Measurements from ENCODE around the gene DNAI2.

DNAI2 gene, protein sequence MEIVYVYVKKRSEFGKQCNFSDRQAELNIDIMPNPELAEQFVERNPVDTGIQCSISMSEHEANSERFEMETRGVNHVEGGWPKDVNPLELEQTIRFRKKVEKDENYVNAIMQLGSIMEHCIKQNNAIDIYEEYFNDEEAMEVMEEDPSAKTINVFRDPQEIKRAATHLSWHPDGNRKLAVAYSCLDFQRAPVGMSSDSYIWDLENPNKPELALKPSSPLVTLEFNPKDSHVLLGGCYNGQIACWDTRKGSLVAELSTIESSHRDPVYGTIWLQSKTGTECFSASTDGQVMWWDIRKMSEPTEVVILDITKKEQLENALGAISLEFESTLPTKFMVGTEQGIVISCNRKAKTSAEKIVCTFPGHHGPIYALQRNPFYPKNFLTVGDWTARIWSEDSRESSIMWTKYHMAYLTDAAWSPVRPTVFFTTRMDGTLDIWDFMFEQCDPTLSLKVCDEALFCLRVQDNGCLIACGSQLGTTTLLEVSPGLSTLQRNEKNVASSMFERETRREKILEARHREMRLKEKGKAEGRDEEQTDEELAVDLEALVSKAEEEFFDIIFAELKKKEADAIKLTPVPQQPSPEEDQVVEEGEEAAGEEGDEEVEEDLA

DNA sequence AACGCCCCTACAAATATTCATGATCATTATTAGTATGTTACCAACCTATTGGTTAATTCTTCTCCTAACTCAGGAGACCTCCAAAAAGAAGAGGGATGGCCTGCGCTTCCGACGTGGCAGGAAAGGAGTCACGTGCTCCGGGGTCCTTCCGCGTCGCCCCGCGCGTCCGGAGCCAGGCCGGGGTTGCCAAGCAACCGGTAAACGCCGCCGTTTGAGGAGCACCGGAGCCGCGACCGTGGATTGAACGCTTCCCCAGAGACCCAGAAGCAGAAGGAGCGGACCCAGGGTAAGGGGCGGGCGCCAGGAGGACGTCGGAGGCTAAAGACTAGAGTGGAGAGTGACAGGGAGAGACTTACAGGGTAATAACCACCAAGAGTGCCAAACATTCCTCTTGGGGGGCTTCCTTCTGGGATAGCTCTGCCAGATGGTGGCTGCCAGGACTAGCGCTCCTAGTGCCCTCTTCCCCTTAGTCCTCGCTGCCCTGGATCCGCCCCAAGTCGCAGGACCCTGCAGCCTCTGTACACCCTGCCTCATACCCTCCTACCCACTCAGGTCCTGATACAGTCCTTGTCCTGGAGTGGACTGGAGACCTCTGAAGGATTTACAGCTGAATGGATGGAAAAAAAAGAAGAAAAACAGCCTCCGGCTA is at the start of gene DNAI2:
DNAI2 (plus strand) TSS at position 175 of the 649 bp plus-strand sequence. CDS start 7,584 bp downstream, outside the sequence.
- TF ChIP-seq, protein P1, sequence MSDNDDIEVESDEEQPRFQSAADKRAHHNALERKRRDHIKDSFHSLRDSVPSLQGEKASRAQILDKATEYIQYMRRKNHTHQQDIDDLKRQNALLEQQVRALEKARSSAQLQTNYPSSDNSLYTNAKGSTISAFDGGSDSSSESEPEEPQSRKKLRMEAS (IDR thresholded peaks at IDR 0.05): no peak
- TF ChIP-seq RAD21 (IDR thresholded peaks at IDR 0.05; ENCODE audit: low read depth) (no peak), EP300 (IDR thresholded peaks at IDR 0.05; ENCODE audit: borderline replicate concordance) (no peak), TEAD4 (IDR thresholded peaks at IDR 0.05) (no peak)

DNA sequence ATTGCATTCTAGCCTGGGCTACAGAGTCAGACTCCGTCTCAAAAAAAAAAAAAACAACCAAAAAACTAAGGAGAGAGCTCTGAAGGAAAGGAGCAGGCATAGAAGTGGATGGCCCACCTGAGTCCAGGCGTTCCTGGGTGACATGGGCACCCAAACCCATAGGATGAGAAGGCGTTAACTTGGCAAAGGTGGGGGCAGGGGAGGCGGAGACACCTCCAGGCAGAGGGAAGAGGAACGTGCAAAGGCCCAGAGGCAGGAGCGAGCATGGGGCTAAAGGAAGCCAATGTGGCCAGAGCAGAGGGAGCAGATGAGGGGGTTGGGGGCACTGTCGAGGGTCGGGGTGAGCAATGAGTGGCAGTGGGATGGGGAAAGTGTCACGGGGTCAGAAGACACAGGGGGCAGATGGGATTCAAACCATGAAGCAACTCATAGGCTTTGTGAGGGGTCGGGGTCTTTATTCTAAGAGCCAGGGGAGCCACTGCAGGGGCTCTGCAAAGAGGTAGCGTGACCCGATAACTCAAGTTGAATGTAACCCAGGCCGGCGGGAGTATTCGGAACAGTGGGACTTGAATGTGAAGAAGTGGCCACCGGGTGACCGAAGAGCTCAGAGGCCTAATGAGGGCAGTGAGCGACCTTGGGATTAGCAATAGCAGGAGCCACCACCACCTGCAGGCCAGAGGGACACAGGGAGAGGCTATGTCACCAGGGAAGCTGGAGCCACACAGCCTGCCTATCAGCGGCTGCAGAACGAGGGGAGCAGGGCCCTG is 48.9 kb upstream of the DNAI2 start:
- TF ChIP-seq TAF1 (IDR thresholded peaks at IDR 0.05; ENCODE audit: low read depth) (no peak), TCF12 (IDR thresholded peaks at IDR 0.05; ENCODE audit: low read depth) (no peak), NFIC (IDR thresholded peaks at IDR 0.05) (no peak), TEAD4 (IDR thresholded peaks at IDR 0.05) (no peak), EP300 (IDR thresholded peaks at IDR 0.05; ENCODE audit: borderline replicate concordance) (no peak), CEBPB (IDR thresholded peaks at IDR 0.05) (no peak), ZBTB7A (IDR thresholded peaks at IDR 0.05; ENCODE audit: low read depth) (no peak), YY1 (IDR thresholded peaks at IDR 0.05; ENCODE audit: low read depth) (no peak), FOXM1 (IDR thresholded peaks at IDR 0.05; ENCODE audit: borderline replicate concordance, low read depth) (no peak), CREB1 (IDR thresholded peaks at IDR 0.05; ENCODE audit: low read depth) (no peak), EGR1 (IDR thresholded peaks at IDR 0.05) (no peak), RAD21 (IDR thresholded peaks at IDR 0.05; ENCODE audit: low read depth) (no peak)
- TF ChIP-seq, protein P2, sequence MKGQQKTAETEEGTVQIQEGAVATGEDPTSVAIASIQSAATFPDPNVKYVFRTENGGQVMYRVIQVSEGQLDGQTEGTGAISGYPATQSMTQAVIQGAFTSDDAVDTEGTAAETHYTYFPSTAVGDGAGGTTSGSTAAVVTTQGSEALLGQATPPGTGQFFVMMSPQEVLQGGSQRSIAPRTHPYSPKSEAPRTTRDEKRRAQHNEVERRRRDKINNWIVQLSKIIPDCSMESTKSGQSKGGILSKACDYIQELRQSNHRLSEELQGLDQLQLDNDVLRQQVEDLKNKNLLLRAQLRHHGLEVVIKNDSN (IDR thresholded peaks at IDR 0.05): no peak
- TF ChIP-seq, protein P1 (IDR thresholded peaks at IDR 0.05): no peak
- TF ChIP-seq, protein P3, sequence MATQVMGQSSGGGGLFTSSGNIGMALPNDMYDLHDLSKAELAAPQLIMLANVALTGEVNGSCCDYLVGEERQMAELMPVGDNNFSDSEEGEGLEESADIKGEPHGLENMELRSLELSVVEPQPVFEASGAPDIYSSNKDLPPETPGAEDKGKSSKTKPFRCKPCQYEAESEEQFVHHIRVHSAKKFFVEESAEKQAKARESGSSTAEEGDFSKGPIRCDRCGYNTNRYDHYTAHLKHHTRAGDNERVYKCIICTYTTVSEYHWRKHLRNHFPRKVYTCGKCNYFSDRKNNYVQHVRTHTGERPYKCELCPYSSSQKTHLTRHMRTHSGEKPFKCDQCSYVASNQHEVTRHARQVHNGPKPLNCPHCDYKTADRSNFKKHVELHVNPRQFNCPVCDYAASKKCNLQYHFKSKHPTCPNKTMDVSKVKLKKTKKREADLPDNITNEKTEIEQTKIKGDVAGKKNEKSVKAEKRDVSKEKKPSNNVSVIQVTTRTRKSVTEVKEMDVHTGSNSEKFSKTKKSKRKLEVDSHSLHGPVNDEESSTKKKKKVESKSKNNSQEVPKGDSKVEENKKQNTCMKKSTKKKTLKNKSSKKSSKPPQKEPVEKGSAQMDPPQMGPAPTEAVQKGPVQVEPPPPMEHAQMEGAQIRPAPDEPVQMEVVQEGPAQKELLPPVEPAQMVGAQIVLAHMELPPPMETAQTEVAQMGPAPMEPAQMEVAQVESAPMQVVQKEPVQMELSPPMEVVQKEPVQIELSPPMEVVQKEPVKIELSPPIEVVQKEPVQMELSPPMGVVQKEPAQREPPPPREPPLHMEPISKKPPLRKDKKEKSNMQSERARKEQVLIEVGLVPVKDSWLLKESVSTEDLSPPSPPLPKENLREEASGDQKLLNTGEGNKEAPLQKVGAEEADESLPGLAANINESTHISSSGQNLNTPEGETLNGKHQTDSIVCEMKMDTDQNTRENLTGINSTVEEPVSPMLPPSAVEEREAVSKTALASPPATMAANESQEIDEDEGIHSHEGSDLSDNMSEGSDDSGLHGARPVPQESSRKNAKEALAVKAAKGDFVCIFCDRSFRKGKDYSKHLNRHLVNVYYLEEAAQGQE (IDR thresholded peaks at IDR 0.05; ENCODE audit: low read depth): no peak

DNA sequence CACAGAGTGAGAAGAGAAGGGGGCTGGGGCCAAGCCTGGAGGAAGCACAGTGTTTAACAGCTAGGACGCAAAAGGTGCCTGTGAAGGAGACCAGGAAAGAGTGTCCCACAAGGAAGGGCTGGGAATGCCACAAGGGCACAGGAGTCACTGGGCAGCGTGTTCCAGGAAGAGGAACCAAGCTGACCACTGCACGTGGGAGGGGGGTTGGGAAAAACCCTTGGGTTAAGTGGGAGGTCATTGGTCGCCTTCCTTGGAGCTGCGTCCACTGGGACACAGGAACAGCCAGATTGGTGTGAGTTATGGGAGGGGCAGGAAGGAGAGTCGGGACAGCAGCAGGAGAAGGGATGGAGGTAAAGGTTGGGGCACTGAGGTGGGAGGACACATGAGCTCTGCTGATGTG is 47.8 kb upstream of the DNAI2 start:
- TF ChIP-seq EGR1 (IDR thresholded peaks at IDR 0.05) (no peak), FOXM1 (IDR thresholded peaks at IDR 0.05; ENCODE audit: borderline replicate concordance, low read depth) (no peak), CREB1 (IDR thresholded peaks at IDR 0.05; ENCODE audit: low read depth) (no peak), TAF1 (IDR thresholded peaks at IDR 0.05; ENCODE audit: low read depth) (no peak), EP300 (IDR thresholded peaks at IDR 0.05; ENCODE audit: borderline replicate concordance) (no peak), ZBTB7A (IDR thresholded peaks at IDR 0.05; ENCODE audit: low read depth) (no peak), RAD21 (IDR thresholded peaks at IDR 0.05; ENCODE audit: low read depth) (no peak), CEBPB (IDR thresholded peaks at IDR 0.05) (no peak), TCF12 (IDR thresholded peaks at IDR 0.05; ENCODE audit: low read depth) (no peak), TEAD4 (IDR thresholded peaks at IDR 0.05) (no peak), NFIC (IDR thresholded peaks at IDR 0.05) (no peak), YY1 (IDR thresholded peaks at IDR 0.05; ENCODE audit: low read depth) (no peak)
- TF ChIP-seq, protein P2 (IDR thresholded peaks at IDR 0.05): no peak
- TF ChIP-seq, protein P3 (IDR thresholded peaks at IDR 0.05; ENCODE audit: low read depth): no peak
- TF ChIP-seq, protein P1 (IDR thresholded peaks at IDR 0.05): no peak

DNA sequence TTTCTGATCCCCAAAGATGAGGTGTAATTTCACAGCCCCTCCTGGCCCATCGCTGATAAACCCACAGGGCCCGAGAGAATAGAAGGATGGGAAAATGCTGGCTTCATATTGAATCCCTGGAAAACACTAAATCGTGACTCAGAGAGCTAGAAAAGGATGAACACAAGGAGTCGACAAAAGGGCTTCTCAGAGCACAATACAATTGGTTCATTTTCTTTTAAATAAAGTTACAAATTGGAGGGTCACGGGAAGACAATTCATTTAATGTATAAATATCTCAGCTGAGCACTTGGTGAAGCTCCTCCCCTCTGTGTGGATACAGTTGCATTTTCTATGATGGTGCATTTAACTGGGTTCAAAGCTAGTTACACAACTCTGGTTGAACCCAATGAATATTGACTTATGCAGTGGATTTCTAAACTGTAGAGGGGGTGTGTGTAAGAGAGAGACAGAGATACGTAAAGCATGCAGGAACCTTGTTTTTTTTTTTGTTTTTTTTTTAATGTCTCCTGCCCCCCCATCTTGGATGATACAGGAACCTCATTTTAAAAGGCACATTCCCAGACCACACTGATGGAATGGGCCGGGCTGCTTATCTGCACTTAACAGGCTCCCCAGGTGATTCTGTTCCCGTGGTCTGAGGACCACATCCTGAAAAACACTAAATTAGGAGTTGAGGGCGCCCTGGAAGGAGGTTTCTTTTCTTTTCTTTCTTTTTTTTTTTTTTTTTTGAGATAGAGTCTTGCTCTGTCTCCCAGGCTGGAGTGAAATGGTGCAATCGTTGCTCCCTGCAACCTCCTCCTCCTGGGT is 46.6 kb upstream of the DNAI2 start:
- TF ChIP-seq EGR1 (IDR thresholded peaks at IDR 0.05): no peak
- no peak for TF ChIP-seq TEAD4 (IDR thresholded peaks at IDR 0.05)
- TF ChIP-seq, protein P3 (IDR thresholded peaks at IDR 0.05; ENCODE audit: low read depth): no peak
- TF ChIP-seq CEBPB (IDR thresholded peaks at IDR 0.05): no peak
- TF ChIP-seq TCF12 (IDR thresholded peaks at IDR 0.05; ENCODE audit: low read depth): no peak
- no peak for TF ChIP-seq NFIC (IDR thresholded peaks at IDR 0.05)
- TF ChIP-seq ZBTB7A (IDR thresholded peaks at IDR 0.05; ENCODE audit: low read depth): no peak
- TF ChIP-seq EP300 (IDR thresholded peaks at IDR 0.05; ENCODE audit: borderline replicate concordance): no peak
- no peak for TF ChIP-seq FOXM1 (IDR thresholded peaks at IDR 0.05; ENCODE audit: borderline replicate concordance, low read depth)
- TF ChIP-seq YY1 (IDR thresholded peaks at IDR 0.05; ENCODE audit: low read depth): no peak
- no peak for TF ChIP-seq CREB1 (IDR thresholded peaks at IDR 0.05; ENCODE audit: low read depth)
- TF ChIP-seq, protein P2 (IDR thresholded peaks at IDR 0.05): no peak
- no peak for TF ChIP-seq TAF1 (IDR thresholded peaks at IDR 0.05; ENCODE audit: low read depth)

All from Ishikawa (cell line).